NCI-H82 (cell line): ENCODE results near the gene NUCB2.
A peak's percentile ranks its signal among the peaks of the same experiment; 100 is the strongest.

Experiments used
- DNase-seq: peaks from one replicate; lab custom pipeline; 2025; lab: John Stamatoyannopoulos, UW

Gene NUCB2

DNA sequence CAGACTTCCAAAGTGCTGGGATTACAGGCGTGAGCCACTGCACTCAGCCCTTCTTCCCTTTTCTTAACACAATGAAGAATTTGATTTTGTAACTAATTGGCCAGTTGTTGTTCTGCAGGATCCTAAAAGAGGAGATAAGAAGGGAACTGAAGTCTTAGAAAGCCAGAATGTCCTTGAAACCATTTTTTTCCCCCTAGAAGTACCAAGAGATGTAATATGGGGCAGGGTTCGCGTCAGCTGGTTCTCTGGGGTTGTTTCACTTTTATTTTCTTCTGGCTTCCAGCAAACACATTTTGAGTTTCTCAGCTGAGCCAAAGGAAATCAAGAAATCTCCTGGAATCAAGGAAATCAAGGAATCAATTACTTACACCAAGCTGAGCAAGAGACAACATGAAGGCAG lies 7.6 kb upstream of the NUCB2 start:
- no peak for DNase-seq

DNA sequence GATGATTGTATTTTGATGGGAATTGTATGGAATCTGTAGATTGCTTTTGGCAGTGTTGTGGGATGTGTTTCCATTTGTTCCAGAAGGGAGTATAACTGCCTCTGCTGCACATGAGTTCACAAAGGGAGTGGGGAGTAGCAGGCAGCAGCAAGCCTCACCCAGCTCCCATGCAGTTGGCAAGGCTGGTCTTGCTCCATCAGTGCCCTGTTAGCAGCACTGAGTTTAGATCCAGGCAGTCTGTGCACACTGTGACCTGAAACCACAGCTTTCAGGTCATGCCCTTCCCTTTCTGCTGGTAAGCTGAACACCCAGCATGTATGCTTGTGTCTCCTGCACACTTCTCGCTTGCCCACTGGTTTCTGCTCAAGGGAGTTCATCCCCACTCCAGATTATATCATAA lies 3.7 kb upstream of the NUCB2 start:
- DNase-seq: no peak

DNA sequence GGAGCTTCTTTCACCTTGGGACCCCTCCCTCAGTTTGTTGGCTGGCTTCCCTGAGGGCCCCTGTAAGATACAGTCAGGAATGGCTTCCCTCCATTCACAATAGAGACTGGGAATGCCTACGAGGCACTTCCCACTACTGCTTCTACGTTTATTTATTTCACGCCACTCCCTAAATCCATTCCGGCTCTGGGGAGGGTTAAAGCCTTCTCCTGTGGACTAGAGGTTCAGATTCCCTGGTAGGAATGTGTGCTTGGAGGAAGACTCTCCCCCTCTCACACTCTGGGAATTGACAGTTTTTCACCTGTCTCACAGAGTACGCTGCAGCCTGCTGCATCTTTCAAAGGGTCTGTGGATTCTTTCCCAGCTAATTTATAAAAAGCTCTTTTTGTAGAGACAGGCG lies 3.3 kb upstream of the NUCB2 start:
- no peak for DNase-seq

DNA sequence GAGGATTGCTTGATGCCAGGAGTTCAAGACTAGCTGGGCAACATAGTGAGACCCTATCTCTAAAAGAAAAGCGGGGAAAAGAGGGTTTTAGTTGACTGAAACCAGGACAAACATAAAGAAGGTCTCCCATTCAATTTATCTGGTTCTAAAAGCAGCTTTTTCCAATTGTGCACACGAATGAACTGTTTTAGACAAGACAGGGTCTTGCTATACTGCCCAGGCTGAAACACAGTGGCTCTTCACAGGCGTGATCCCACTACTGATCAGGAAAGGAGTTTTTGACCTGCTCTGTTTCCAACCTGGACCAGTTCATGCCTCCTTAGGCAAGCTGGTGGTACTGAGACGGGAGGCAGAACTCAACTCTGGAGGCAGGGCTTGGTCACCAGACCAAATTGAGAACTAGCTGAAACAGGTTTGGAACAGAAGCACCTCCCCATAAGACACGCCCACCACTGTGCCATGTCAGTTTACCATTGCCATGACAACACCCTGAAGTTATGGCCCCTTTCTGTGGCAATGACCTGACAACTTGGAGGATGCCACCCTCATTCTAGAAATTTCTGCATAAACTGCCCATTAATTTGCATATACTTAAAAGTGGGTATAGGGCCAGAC lies 2.8 kb upstream of the NUCB2 start:
- DNase-seq: no peak

DNA sequence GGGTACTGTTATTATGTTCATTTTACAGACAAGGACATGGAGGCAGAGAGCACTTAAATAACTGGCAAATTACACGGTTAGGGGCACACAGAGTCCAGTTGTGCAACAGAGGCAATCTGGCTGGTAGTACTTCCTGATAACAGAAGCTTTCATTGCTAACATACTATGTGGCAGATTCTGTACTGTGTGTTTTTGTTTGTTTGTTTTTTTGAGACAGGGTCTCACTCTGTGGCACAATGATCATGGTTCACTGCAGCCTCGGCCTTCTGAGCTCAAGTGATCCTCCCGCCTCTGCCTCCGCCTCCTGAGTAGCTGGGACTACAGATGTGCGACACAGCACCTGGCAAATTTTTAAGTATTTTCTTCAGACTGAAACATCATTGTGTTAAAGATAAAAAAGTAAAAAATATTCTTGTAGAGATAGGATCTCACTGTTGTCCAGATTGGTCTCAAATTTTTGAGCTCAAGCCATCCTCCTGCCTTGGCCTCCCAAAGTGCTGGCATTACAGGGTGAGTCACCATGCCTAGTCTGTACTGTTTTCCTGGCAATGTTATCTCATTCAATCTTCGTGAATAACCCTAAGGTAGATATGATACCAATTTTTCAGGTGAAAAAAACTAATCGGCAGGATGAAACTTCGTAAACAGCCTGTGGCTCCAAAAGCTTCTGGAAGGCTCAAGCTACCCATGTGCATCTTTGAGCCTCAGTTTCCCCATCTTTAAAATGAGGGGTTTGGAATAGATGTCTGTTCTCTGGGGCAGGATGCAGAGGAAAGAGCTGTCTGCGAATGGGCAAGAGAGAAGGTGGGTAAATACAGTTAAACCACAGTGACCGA lies 921 bp upstream of the NUCB2 start:
- no peak for DNase-seq

DNA sequence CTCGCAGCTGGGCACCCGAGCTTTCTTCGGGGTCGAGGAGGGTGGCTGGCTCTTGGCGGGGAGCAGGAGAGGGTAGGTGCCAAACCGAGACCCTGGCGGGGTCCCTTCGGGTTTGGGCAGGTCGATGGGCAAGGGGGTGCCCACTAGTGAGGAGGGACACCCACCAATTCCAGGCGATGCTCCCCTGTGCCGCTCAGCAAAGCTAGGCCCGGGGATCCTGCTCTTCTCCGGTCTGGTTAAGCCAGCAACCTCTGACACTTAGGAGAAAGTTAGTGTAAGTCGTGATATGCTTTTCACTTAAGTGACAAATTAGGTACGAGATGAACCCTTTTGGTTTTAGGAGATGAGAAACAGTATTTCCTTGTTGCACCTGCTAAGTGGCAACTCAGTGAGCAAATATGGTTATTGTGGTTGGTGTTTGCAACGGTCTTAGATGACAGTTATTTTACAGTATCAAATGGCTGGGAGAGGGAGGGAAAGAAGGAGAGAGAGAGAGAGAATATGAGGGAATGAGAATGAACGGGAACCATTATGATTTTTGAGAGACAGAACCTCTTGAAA lies 565 bp downstream of the NUCB2 start:
- peak; percentile 54 for DNase-seq

DNA sequence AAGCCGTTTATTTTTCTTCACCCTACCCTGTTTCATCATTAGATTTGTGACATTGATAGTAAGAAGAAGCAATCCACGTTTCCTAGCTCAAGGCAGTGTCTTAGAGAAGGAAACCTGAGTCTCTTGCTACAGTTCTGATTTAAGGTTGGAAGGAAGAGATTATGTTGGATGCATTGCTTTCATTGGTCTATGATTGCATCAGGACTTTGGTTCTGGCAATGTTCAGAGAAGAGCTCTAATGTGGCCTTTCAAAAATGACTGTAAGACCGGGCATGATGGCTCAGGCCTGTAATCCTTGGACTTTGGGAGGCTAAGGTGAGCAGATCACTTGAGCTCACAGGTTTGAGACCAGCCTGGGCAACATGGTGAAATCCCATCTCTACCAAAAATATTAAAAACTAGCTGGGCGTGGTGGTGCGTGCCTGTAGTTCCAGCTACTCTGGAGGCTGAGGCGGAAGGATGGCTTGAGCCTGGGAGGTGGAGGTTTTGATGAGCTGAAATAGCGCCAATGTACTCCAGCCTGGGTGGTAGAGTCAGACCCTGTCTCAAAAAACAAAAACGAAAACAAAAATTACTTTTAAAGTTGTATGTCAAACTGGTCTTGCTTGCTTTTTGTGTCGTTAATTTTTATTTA lies 4.1 kb downstream of the NUCB2 start:
- DNase-seq: no peak

DNA sequence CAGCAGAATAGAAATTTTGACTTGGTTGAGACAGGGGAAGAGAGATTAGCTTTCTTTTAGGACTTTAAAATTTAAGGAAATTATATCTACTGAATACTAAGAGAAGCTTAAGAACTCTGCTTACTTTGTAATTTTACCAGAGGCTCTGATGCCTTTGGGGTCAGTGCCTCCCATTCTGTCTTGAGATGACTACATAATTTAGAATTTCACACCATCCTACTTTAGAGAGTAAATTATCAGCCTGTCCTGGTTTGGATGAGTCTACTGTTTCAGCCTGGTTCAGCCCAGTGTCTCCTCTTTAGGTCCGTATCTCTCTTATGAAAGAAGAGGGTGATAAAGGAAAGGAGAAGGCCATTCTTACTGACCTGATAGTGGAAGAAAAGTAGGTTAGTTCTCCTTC lies 9.8 kb downstream of the NUCB2 start:
- DNase-seq: no peak

DNA sequence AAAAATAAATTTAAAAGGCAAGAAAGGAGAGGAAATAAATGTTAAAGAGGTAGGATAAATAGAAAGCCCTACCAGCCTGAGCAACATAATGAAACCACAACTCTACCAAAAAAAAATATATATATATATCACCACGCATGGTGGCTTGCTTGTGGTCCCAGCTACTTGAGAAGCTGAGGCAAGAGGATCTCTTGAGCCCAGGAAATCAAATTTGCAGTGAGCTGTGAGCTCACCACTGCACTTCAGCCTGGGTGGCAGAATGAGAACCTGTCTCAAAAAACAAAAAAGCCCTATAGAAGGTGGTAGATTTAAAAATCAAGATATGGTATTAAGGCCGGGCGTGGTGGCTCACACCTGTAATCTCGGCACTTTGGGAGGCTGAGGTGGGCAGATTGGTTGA lies 10.5 kb downstream of the NUCB2 start:
- DNase-seq: no peak

DNA sequence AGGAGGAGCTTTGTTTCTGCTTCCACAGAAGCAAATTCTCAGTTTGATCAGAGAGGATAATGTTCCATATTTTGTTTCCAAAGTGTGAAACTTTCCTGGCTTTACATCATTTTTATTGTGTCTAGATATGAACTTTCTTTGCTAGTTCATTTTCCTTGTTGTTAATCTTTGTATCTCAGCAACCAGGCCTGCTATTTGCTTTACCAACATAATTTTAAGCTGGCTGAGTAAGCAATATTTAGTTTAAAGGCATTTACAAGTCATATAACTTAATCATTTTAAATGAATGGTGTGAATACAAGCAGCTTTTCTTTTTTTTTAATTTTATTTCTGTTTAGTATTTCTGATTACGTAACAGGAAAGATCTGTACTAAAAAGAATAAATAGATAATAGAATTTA lies 15.2 kb downstream of the NUCB2 start:
- DNase-seq: no peak

DNA sequence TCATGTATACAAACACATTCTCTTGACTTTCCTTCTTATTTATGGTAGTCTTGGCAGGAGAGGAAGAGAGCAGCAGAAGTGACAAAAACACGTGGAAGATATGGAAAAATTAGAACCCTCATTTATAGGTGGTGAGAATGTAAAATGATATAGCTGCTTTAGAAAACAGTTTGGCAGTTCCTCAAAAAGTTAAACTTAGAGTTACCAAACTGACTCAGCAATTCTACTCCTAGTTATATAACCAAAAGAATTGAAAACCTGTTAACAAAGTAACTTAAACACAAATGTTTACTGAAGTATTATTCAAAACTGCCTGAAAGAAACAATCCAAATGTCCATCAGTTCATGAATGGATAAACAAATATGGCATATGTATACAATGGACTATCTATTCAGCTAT lies 16.8 kb downstream of the NUCB2 start:
- DNase-seq: no peak

DNA sequence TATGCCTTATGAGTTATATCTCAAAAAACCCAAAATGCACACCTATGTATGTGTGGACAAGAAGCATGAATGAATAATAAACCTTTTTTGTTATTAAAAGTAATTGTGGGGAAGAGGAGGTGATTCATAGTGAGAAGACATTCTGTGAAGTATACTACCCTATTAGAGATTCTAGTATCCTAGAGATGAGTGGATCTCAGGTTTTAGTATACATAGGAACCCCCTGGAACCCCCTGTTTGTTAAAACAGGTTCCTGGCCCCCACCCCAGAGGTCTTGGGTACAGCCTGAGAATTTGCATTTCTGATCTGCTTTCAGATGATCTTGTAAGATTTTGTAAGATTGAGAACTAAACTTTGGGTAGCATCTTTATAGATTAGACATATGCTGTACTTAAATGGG lies 17.5 kb downstream of the NUCB2 start:
- DNase-seq: no peak

DNA sequence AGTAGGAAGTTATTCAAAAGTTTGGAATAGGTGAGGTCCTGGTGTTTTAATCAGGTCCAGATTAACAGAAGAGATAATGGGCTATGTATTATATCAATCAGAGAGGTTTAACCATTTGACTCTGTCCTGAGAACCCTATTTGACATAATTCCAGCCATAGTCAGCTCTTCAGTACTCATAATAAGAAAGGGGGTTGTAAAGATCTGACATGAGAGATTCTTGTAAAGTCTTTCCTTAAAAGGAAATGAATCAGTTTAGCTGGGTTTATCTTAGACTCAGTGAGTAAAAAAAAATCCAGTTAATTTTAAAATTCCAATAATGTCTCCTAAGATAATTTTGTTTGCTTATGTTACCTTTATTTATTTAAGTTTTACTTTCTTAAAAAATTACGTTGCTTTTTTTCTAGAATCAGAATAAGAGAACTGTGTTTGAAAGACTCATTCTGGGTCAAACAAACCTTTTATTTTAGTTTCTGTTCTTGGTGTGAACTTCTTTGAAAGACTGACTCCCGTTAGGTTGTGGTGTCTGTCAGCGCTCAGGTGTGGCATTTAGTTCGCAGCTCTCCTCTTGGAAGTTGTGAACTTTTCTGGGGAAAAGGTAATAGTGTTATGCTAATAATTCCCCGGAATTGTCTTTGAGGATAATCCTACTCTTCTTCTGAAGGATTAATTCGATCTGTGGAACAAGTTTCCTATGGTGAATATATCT lies 20.5 kb downstream of the NUCB2 start:
- no peak for DNase-seq

DNA sequence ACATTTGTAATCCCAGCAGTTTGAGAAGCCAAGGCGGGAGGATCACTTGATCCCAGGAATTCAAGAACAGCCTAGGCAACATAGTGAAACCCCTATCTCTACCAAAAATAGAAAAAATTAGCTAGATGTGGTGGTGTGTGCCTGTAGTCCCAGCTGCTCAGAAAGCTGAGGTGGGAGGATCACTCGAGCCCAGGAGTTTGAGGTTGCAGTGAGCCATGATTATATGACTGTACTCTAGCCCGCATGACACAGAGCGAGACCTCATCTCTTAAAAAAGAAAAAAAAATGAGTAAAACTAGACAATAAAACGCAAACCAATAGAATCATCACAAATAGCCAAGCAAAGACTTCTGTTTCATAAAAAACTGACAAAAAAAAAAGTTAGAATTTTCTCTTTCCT lies 21.8 kb downstream of the NUCB2 start:
- no peak for DNase-seq

DNA sequence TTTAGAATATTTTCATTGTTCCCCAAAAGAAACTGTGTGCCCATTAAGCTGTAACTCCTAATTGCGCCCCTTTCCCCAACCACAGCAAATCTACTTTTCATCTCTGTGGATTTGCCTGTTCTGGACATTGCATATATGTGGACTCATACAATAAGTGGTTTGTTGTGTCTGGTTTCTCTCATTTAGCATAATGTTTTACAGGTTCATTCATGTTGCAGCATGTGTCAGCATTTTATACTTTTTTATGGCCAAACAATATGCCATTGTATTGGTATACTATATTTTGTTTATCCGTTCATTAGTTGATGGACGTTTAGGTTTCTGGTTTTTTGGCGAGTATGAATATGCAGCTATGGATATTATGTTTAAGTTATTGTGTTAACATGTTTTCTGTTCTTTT lies 23.8 kb downstream of the NUCB2 start:
- DNase-seq: no peak

DNA sequence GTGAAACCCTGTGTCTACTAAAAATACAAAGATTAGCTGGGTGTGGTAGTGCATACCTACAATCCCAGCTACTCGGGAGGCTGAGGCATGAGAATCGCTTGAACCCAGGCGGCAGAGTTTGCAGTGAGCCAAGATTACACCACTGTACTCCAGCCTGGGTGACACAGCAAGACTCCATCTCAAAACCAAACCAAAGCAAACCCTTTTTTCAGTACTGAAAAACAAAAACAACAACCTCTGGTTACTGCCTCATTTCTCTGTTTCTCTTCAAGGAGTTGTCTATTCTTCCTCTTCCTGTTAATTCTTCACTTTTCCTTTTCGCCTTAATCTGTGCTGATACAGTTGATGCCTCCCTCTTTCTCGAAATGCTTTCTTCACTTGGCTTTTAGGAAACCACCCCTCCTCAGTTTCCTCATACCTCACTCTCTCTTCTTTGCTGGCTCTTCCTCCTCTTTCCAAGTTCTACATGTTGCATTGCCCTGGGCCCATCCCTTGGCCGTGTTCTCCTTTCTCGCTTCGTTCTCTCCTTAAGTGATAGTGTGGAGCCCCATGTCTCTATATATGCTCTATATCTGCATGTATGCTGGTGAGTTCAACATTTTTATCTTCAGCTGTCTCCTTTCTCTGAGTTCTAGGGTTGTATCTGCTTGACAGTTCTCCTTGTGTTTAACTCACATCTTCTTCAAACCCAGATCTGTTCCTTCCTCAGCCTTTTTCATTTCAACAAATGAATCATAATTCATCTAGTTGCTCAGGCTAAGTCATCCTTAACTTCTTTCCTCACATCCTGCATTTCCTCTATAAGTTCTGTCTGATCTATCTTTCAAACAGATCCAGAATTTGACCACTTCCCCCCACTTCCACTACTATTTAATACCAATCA lies 37.1 kb downstream of the NUCB2 start:
- DNase-seq: no peak

DNA sequence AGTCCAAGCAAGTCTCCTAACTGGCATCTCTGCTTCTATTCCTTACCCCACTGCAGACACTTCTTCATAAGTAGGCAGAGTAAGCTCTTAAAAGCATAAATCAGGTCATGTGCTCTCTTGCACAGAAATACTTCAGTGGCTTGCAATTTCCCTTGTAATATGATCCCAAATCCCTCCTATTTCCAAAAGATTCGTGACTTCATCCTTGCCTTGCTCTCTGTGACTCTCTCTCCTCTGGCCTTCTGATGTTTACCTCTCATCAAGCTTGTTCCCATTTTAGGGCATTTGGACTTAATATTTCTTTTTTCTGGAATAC lies 37.7 kb downstream of the NUCB2 start:
- DNase-seq: no peak

DNA sequence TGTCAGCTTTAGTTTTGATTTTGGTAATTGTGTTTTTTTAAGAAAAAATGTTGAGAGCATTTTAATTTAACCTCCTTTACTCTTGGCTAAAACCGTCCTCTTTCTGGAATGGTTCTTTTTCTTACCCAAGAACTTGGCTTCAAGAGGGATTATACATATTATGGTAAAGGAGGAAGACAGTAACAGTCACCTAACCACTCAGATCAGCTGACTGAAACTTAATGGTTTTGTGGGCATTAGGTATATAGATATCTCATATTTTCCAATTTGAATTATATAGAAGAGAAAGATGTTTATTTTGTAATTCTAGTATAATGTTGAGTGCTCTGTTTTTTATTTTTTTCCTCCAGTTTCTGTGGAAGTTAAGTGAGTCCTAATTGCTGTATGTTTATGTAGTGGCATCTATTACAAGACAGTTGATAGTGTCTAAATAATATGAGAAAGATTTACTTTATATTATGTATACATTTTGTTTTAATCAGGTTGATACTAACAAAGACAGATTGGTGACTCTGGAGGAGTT lies 38.4 kb downstream of the NUCB2 start:
- no peak for DNase-seq

DNA sequence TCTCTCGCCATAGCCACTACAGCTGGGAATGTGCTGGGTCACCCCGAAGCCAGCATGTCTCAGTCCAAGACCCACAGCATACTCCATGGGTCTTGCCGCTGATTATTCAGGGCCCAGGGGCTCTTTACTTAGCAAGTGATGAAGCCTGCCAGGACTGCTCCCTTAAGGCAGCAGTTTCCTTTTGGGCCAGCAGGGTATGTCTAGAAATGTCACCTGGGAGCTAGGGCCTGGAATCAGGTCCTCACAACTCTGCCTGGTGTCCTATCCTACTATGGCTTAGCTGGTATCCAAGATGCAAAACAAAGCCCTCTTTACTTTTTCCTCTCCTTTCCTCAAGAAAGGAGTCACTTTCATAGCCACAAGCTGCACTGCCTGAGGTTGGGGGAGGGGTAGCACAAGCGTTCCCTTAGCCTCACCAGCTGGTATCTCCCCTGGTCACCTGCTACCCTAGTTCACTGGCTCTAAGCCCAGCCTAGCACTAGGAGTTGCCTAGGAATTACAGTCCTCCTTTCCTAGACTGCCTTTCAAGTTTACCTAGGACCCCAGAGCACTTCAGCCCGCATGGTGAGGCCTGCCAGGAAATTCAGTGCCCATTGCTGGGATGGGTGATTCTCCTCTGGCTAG lies 52.4 kb downstream of the NUCB2 start:
- DNase-seq: peak; percentile 47

DNA sequence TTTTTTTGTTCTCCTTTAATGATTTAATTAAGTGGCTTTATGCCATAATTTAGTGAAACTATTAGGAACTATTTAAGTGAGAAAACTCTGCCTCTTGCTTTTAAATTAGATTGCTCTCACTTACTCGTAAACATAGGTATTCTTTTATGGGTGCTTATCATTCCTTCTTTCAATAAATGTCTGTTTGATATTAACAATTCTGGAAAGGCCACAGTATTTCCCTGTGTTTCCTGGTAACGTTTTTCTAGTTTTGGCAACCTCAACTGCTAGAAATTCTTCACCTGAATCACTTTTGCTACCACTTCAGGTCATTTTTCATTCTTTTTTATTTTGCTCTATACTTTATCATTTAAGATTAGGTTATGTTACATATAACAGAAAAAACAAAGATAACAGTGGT lies 55.1 kb downstream of the NUCB2 start:
- DNase-seq: no peak
